SJCRH30 (cell line): ENCODE results near the gene STK32A. TPM values are rescaled to one million over a fixed set of nuclear protein-coding genes. Genes with fewer than 3 reads are reported as not detected.

Experiments
- DNase-seq, 2 experiments: peaks; one replicate each; pipeline ENCODE4 v3.0.0-alpha.2; 2015 to 2020
- H3K27ac ChIP-seq: fragments of 250-450 bp; sonication (Bioruptor Pico); 2 replicates; pipeline ENCODE4 v1.5.1; 2020; ENCODE audit warnings: mild to moderate bottlenecking, moderate library complexity
- H3K27me3 ChIP-seq: fragments of 250-450 bp; sonication (Bioruptor Pico); 2 replicates; pipeline ENCODE4 v1.5.1; 2020; ENCODE audit warnings: mild to moderate bottlenecking, moderate library complexity
- H3K36me3 ChIP-seq: fragments of 250-450 bp; sonication (Bioruptor Pico); 2 replicates; pipeline ENCODE4 v1.5.1; 2020; ENCODE audit warnings: mild to moderate bottlenecking, moderate library complexity
- H3K4me1 ChIP-seq: fragments of 250-450 bp; sonication (Bioruptor Pico); 2 replicates; pipeline ENCODE4 v1.5.1; 2020; ENCODE audit warnings: mild to moderate bottlenecking, moderate library complexity
- H3K4me3 ChIP-seq: fragments of 250-450 bp; sonication (Bioruptor Pico); 2 replicates; pipeline ENCODE4 v1.5.1; 2020; ENCODE audit warnings: mild to moderate bottlenecking, moderate library complexity
- H3K9me3 ChIP-seq: fragments of 250-450 bp; sonication (Bioruptor Pico); replicated peaks from 2 replicates; pipeline ENCODE4 v1.5.1; 2020; ENCODE audit warnings: mild to moderate bottlenecking, moderate library complexity
- total RNA-seq: library from RNA; depleted of rRNA; stranded (reverse); fragments of >200 nt; shearing (Covaris generic); gene quantifications from 2 replicates; pipeline ENCODE4 v1.2.3, GENCODE V29; 2014

STK32A gene
- total RNA-seq, 1 experiment from 2014 or later: 6.3 TPM

DNA sequence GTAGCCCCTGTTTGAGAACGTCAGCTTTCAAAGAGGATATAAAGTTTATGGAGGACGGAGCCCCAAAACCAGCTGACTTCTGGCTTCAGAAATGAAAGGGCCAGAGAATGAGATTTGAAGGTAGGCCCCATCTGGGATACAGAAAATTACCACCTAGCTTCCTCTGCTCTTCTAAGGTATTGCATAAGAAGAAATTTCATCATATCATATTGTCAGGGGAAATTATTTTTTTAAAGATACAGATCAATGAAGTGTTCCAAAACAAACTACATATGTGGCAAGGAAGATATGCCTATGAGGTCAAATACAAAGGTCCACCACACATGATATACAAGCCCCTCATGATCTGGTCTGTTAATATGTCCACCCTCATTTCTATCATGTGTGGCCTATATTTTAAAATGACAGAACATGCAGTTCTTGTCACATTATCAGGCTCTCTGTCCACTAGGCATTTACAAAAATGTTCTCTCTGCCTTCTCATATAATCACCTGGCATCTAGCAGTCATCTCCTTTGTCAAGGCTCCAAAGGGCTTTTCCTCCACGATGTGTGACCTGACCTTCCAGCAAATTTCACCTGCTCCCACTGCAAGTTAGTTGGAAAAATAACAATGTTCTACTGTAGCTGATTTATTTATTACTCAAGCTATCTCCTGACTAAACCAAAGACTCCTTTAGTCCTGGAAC, 192.0 kb downstream of the STK32A start:
- H3K4me3 ChIP-seq: no peak overlapping the region
- H3K36me3 ChIP-seq: no peaks in the 10 kb centered on the region
- no peak overlapping the region for H3K27ac ChIP-seq
- H3K27me3 ChIP-seq: no peaks in the 10 kb centered on the region
- peaks cover 23% of the 10 kb centered on the region for H3K4me1 ChIP-seq
- no peaks in the 10 kb centered on the region for H3K9me3 ChIP-seq
- DNase-seq: no peak

DNA sequence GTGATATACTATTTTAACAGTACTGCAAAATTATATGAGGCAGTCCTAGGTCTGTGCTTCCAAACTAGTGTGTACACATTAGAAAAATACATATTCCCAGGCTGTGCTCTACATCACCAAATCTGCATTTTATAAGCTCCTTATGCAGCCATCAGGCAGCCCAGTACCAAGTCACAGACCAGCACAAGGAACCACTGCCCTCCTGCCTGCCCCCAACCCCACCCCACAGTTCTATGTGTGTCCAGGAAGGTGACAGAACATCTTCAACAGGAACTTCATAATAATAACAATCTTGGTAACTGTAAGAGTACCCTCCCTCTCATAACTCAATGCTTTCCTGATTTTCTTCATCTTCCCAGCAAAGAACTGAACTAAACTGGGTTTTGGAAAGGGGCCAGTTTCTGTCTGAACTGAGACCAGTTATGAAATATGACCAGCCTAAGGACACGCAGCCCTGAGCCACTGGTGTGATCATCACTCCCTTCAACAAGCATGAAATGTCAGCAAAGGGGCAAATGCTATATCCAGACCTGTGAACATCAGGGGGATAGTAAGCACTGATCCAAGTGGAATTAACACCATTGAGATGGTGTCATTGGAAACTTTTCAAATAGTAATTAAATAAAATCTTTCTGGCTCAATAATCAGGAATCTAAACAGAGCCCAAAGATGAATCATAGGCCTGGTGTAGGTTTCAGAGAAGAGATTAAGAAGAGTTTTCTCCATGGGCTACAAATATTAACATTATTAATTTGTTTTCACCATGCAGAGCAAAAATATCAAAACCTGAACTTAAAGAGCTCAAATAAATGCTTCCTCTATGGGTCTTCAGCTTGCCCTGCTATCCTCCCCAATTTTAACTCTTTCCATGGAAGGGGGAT, 192.9 kb downstream of the STK32A start:
- Histone ChIP-seq H3K4me3 (no peak overlapping the region), H3K9me3 (no peaks in the 10 kb centered on the region), H3K27me3 (no peaks in the 10 kb centered on the region), H3K27ac (no peak overlapping the region), H3K4me1 (peaks cover 30% of the 10 kb centered on the region), H3K36me3 (no peaks in the 10 kb centered on the region)
- DNase-seq: peak; percentile 41 to 63

DNA sequence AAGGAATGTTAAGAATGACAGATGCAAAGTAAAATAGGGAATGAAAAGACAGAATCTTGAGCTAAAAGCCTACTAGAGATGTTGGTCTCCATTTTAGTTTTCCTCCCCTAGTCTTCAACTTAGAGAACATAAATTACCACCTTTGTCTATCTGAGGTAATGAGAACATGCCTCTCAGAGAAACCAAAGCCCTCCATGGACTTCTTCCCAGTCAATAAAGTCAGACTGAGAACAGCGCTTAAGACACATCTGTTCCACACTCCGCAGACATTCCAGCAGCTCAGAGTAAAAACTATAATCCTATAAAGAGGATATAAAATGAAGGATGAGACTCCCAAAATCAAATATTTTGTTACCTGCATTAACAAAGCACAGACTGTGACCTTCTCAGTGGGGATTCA, 195.8 kb downstream of the STK32A start:
- Histone ChIP-seq H3K27ac (peak overlapping the region; percentile 12; the same call in 1 of the 2 replicates), H3K4me3 (no peak overlapping the region)
- DNase-seq: no peak

DNA sequence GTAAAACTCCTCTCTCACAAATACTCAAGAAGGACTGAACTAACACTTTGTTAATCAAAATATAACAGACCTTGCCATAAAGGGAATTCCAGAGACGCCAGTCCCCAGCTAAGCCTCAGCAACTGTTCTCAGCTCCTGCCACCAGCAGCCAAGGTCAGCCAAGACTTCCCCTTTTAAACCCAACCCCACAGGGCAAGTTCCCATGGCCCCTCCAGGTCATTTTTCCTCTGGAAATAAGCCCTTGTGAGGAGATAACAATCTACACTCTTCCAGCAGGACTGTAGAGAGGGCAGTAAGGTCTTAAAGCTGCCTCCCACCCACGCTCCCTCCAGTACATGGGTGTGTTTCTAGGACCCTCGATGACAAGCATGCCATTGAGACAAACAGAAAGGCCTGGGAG, 196.8 kb downstream of the STK32A start:
- DNase-seq: peak; percentile 49 to 58
- no peaks in the 10 kb centered on the region for H3K36me3 ChIP-seq
- peaks cover 30% of the 10 kb centered on the region for H3K4me1 ChIP-seq
- H3K27me3 ChIP-seq: no peaks in the 10 kb centered on the region
- peak overlapping the region; percentile 12; the same call in 1 of the 2 replicates for H3K27ac ChIP-seq
- H3K4me3 ChIP-seq: no peak overlapping the region
- H3K9me3 ChIP-seq: no peaks in the 10 kb centered on the region

More for the DNA sequence above, 195.8 kb downstream of the STK32A start:
- H3K9me3 ChIP-seq: no peaks in the 10 kb centered on the region
- H3K36me3 ChIP-seq: no peaks in the 10 kb centered on the region
- no peaks in the 10 kb centered on the region for H3K27me3 ChIP-seq
- peaks cover 30% of the 10 kb centered on the region for H3K4me1 ChIP-seq

DNA sequence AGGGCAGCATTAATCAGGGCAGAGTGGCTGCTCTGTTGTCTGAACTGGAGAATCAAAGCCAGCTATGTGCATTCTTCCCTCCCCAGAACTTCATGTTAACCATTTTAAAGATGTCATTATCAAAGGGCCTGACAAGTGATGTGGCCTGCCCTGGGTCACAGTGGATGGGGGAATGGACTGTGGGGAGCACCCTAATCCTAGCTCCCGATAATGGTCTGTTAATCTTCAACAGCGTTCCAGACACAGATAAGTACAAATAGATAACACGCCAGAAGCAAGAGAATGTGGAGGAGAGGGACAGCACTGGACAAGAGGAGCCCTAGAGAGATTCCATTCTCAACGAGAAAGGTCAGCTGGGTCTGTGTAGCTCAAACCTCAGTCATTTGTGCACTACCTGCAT, 197.5 kb downstream of the STK32A start:
- DNase-seq: no peak
- H3K4me3 ChIP-seq: no peak overlapping the region
- no peaks in the 10 kb centered on the region for H3K36me3 ChIP-seq
- H3K4me1 ChIP-seq: peaks cover 30% of the 10 kb centered on the region
- no peaks in the 10 kb centered on the region for H3K27me3 ChIP-seq
- H3K27ac ChIP-seq: peak overlapping the region; percentile 12; the same call in 1 of the 2 replicates
- no peaks in the 10 kb centered on the region for H3K9me3 ChIP-seq

DNA sequence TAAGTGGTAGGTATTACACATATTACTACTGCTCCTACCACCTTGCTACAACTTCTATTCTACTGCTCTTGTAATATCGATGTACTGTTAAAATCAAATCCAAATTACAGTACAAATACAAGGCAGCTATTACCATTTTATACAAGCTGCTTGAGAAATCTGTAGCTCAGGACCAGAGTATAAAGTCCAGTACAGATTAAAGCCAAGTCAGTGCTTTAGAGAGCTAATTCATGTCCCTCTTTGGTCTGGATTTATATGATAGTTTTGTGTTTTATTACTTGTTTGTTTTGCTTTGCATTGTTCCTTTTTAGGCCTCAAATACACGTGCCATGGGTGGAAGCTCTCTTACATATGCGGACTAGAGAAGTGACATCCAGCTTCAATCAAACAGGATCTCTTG, 199.2 kb downstream of the STK32A start:
- DNase-seq: no peak
- Histone ChIP-seq H3K27ac (no peak overlapping the region), H3K9me3 (no peaks in the 10 kb centered on the region), H3K36me3 (no peaks in the 10 kb centered on the region), H3K4me3 (no peak overlapping the region), H3K27me3 (no peaks in the 10 kb centered on the region), H3K4me1 (peaks cover 18% of the 10 kb centered on the region; the same call in 1 of the 2 replicates)

DNA sequence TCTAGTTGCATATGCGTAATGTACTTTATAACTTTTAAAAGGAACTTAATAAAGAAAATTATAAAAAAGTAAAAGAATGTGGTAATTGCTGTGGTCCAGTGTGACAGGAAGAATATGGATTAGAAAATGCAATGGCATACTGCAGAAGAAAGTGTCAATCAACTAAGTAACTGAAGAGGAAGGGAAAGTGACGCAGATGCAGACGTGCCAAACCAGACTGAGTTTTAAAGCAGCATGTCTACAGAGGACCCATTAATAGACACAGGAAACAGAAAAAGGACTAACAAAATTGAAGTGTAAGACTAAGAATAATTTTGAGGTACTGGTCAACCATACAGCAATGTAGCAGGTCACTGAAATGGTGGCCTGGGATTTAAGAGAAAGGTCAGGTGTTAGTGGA, 201.8 kb downstream of the STK32A start:
- Histone ChIP-seq H3K9me3 (no peaks in the 10 kb centered on the region), H3K4me1 (peaks cover 8% of the 10 kb centered on the region; the same call in 1 of the 2 replicates), H3K27ac (no peak overlapping the region), H3K4me3 (no peak overlapping the region), H3K36me3 (0 out of 2 replicates have a peak, but pooled peaks cover 3% of the 10 kb centered on the region), H3K27me3 (no peaks in the 10 kb centered on the region)
- no peak for DNase-seq

DNA sequence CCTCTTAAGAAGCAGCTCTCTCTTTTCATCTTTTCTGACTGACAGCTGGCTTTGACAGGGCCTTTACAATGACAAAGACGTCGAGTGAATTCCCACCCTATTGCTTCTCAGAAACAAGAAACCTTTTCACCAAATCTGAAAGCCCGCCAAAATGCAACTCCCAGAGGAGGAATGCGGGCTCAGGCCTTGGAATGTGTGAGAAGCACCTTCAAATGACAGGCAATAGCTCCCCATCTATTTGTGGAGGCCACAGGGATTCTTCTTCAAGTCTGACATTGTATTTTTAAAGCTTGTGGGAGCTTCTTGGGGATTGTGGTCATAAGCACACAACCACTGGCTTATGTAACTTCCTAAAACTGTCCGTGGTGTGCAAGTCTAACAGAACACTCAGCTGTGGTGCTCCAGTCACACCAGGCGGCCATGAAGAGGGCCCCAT, 202.4 kb downstream of the STK32A start:
- Histone ChIP-seq H3K4me3 (no peak overlapping the region), H3K36me3 (0 out of 2 replicates have a peak, but pooled peaks cover 3% of the 10 kb centered on the region), H3K9me3 (no peaks in the 10 kb centered on the region), H3K27me3 (no peaks in the 10 kb centered on the region), H3K27ac (no peak overlapping the region), H3K4me1 (peaks cover 3% of the 10 kb centered on the region; the same call in 1 of the 2 replicates)
- no peak for DNase-seq
